Activated CD4-positive, CD25-positive, alpha-beta regulatory T cell treated with anti-CD3 and anti-CD28 coated beads, Interleukin-2, amount 50 U/mL, for 24 hours (primary cell): ENCODE data around the gene LLPH.

ENCODE experiments used
- ATAC-seq, 2 donors: fragments of 150-1000 bp; cut with Tn5 transposase; one replicate each; pipeline ENCODE4 v1.10.0; 2021; ENCODE audit warnings: mild to moderate bottlenecking in 1 of 2, moderate library complexity in 1 of 2

The LLPH gene

DNA sequence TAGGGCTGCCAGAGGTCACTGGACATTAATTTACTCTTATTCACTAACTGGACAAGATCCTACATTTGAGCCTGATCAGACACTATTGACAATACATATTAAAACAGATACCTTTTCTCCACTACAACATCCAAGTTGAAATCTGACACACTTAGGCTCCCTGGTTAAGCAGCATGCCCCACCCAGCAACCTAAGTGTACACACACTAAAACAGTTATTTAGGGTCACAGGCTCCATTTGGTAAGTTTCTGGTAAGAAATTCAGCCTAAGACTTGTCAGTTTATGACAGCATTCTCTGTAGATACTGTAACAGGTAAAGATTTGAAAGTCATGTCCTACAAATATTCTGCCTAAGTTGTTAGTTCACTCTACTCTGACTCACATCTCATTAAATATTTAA is 12.3 kb upstream of the LLPH start:
- no peak for ATAC-seq

DNA sequence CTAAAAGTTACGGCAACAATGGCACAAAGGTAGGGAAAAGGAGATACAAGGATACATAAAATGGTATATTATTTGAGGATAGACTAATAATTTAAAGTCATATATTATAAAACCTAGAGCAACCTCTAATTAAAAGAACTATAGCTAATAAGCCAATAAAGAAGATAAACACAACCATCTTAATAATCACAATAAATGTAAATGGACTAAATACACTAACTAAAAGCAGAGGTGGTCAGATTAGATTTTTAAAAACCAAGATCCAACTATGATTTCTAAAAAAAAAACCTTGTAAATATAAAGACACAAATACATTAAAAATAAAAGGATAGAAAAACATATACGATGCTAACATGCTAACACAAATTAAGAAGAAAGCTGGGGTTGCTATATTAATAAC is 10.7 kb upstream of the LLPH start:
- no peak for ATAC-seq

- ATAC-seq, result no peak
These were observed 10.2 kb upstream of the LLPH start for GRCh38 chr12:66140731-66141130.

DNA sequence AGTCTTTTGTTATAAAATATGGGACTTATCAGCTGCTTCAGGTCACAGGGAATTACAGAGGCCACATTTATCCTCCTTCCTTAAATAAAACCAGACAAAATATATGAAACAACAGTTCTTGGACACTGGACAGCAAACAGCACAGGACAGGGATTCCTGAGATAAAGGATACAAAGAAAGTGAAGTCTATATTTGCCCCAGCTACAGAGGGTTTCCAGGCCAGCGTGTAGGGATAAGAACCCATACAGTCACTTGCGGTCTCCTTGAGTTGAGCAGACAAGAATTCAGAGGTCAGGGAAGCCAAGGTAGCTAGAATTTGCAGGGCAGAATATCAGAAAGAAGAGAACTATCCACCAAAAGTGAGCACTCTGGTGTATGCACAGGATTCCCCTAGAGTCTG is 8.8 kb upstream of the LLPH start:
- no peak for ATAC-seq

GRCh38 chr12:66137937-66138336 is 7.4 kb upstream of the LLPH start:
- ATAC-seq, result no peak

DNA sequence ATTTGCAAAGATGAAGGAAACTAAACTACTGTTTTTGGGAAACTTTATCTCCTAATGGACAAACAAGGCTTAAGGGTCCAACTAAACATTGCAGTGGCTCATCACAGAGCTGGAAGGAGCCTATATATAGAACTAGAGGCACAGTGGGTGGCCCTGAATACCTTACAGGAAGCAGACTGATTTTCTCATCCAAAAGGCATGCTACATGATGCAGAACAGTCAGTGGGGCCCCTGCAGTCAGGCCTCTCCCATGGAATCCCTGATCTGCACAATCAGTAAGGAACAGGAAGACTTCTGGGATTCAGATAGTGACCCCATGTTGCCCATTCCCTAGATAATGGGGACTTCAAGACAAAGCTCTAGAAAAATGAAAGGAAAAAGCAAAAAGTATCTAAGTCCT is 1.9 kb upstream of the LLPH start:
- no peak for ATAC-seq

DNA sequence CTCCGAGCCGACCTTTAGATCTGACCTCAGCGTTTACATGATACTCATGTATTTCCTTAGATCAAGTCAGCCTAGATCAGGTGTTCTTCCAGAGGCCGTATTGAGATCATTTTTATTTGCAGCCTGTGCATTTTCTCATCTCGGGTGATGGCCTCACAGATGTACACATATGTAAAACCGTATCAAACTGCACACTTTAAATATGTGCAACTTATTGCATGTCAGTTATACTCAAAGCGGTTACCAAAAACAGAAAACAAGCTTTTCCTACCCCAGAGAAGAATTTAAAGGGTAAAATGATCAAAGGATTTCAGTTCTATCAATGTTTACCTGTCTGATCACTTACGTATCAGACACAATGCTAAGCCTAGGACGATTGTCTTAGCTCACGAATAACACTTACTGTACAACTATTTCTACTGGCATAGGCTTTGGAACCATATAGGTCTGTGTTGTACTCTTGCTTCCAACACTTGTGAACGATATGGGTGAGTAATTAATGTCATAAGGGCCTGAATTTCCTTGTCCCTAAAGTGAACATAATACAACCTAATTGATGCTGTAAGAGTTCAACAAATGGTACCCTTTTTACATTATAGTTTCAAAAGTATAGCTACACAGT is 628 bp upstream of the LLPH start:
- ATAC-seq, result peak; percentile 55 to 57

DNA sequence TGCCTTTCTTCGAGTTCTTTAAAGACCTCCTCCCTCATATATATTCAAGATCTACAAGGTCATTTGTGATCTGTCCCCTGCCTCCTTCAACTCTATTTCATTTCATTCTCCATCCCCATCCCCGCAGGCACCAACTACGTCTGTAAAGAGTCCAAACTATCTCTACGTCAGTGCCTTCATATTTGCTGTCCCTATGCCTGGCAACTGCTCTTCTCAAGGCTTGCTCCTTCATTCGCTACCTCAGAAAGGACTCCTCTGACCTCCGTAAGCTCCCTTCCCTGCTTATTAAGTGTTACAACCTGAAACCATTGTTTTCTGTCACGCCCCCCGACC is 650 bp downstream of the LLPH start:
- ATAC-seq, result no peak

DNA sequence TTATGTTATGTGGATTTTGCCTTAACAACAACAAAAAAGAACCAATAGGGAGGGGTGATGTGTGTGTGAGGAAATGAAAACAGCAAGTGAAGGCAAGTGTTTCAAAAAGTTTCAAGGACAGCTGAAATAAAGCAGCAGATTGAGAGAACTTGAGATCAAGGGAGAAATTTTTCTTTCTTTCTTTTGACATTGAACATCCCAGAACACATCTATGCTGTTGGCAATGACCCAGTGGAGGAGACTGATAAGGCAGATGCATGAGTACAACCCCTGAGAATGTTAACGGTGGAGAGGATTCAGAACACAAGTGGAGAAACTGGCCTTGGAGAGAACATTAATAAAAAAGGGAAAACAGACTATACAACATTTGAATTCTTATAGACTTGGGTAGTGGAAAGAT is 2.9 kb downstream of the LLPH start:
- ATAC-seq, result no peak

GRCh38 chr12:66120477-66120876 is 10.1 kb downstream of the LLPH start:
- no peak for ATAC-seq

DNA sequence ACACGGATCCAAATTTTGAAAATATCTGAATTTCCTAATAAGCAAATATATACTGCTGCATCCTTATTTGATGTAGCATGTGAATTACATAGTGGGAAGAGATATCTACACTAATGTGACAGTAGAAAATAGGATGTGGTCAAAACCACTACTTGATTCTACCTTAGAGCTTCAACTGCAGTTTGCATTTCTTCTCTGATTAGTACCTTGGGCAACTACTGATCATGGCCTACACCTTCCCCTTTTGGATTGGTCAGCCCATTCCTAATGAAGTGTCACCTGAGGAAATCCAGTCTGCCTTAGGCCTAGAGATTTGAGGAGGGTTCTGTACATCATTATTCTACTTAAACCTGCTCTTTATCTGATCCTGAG is 10.7 kb downstream of the LLPH start:
- peak in 1 of 2 donors; percentile 32 for ATAC-seq

DNA sequence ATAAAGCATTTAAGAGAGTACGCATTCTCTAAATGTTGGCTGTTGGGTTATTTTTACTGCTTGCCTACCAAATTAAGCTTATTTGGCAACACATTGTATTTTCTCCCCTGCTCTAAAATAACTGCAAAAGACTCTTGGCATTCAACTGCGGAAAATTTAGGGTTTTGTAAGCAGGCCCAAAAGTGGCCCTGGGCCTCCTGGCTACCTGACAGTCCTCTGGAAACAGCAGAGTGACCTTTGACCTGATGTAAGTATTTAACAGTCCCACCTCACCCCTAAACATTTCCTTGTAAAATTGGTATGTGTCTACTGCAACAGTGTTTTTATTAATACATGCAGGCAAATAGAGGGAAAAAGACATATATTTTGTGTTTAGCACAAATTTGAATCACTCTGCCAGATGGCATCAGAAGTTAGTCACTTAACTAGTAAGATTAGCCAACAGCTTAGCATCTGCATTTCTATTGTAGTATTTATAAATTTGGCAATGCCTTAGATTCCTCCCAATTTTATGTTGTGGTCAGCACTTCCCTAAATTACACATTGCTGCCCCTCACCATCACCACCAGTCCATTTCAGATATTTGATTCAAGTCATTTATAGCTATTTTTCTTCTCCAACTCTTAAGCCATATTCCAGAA is 11.2 kb downstream of the LLPH start:
- ATAC-seq, result no peak

GRCh38 chr12:66118240-66118891 is 12.2 kb downstream of the LLPH start:
- peak; percentile 68 to 78 for ATAC-seq

- ATAC-seq, result no peak
These were observed 13.3 kb downstream of the LLPH start for GRCh38 chr12:66117242-66117641.

- ATAC-seq, result no peak
These were observed 15.4 kb downstream of the LLPH start for GRCh38 chr12:66115071-66115600.

DNA sequence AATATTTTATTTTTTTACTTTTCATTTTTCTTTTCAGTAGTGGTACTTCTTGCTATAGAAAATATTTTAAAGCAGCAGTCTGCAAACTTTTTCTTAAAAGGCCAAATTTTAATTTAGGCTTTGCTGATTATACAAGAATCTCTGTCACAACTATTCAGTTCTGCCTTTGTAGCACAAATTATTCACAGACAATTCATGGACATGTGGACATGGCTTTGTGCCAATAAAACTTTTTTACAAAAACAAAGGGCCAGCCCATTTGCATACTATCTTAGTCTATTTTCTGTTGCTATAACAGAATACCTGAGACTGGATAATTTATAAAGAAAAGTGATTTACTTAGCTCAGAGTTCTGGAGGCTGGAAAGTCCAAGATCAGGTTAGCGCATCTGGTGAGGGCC is 17.1 kb downstream of the LLPH start:
- no peak for ATAC-seq

DNA sequence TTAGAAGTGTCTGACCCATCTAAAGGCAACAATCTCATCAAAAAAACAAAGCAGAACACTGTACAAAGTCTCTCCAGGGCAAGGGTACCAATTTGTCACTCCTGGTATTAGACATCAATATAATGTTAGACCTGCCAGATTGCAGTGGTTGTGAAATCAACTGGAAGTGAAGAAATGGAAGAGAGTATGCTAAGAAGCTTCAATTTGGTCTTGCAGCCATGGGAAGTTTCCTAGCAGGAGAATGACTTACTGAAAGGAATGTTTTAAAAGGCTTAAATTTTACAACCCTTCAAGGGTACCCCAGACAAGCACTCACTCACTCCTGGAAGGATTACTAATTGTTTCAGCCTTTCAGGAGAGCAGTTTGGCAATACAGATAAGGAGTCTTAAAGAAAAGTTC is 18.9 kb downstream of the LLPH start:
- no peak for ATAC-seq

GRCh38 chr12:66109056-66109455 is 21.5 kb downstream of the LLPH start:
- ATAC-seq, result no peak

DNA sequence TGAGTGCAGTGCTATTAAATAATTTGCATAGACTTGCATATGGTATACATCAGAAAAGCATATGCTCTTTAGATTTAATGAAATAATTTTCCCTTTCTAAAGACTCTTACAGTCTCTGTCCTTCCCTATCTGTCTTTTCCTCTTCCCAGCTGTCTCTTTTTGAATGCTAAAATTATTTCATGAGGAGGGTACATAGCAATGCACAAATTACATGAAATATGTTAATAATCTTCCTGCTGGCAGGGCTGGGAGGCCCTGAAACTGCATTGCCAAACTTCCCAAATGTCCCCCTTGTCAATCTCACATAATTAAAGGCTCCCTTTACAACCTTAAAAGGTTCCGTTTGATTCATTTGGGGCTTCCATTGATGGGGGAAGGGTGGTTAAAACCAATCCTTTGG is 22.2 kb downstream of the LLPH start:
- no peak for ATAC-seq

DNA sequence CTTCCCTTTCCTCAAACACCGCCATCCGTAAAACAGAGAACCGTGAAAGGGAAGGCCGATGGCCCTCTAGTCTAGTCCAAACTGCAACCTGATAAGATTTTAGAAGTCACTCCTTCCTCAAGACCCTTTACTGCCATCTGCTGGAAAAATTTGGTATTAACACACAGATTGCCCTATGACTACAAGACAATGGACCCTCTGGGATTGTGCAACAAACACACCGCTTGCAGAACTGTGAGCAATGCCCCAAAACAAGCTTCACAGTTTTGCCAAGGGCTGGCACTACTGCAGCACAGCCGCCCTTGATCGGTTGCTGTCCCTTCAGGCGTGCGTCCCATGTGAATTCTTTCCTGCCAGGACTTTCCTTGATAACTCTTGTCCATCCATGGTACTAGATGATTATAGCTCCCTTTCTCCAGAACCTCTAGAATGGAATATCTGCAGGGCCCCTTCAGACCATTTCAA is 23.1 kb downstream of the LLPH start:
- ATAC-seq, result peak; percentile 67 to 72

DNA sequence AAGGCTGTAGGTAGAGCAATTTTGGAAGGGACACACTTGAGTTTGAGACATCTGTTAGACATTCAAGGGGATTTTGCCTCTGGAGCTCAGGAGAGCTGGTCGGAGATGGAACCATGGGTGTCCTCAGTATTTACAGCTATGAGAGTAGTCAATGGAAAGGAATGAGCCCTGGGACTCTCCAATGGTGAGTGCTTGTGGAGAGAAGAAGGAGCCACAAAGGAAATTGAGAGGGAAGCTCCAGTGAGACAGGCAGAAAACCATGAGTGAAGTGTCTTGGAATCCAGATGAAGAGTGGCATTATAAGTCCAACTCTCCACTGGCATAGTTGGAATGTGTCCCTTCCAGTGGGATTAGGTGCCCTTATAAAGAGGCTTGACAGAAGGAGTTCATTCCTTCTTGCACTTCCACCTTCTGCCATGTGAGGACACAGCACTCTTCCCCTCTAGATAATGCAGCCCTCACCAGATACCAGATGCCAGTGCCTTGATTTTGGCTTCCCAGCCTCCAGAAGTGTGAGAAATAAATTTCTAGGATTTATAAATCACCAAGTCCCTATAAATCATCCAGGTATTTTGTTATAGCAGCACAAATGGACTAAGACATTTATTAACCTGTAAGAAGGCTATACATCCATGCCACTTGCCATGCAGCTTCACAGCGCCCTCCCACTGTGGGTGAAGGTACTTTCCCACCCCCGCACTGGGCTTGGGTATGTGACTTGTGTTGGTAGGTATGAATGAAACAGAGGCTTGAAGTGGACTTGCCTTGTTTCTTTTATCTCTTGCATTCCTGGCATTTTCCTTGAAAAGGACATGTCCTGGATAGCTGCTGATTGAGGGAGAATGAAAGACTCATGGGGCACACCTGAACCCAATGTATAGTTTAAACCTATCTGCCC is 27.3 kb downstream of the LLPH start:
- ATAC-seq, result no peak

DNA sequence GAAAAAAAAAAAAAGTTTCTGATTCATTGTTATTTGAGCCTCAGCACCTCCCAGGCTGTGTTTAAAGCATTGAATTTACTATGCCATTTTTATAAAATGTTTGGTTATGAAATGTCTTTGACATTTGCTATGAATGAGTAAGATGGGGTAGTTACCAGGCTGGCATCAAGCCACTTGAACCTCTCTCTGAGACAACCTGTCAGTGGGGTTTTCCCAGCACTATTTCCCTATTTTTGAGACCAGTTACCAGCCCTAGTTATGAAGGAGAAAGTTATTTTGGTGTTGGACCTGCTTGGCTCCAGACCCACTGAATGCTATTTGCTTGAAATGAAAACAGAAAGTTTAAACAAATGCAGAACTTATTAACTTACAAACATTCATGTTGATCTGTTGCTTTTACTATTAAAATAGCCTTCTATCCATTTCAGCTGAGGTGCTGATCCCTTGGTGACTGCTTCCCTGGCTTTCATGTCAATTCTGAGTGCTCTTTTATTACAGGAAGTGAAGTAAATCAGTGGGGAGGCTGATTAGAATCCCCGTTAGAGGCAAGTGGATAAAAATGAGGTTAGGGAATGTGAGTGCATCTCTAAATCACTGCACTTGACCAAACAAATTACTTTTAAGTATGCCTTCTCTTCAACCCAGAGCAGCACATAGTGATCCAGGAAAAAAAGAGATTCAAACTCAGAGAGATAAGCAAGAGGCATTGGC is 37.8 kb downstream of the LLPH start:
- peak; percentile 25 to 43 for ATAC-seq

DNA sequence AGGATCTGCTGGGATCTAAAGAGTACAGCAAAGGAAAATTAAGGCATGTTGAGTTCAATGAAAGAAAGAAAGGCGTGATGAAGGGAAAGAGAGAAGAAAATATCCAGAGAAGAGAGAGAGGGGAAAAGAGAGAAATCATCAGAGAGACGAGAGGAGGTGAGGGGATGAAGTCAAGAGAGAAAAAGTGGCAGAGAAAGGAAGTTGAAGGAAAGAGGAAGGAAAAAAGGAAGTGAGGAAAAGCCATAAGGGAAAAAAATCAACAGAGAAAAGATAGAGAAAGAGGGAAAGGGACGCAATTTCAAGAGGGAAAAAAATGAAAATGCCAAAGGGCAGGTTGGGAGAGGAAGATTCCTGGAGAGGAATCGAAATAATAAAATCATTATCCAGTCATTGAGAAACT is 40.4 kb downstream of the LLPH start:
- no peak for ATAC-seq
